HG03521 (cell line): ENCODE measurements around the gene PDXDC1.
"Not testable (repeated sequence)": the region's sequence is repeated elsewhere in the genome, so short reads cannot be mapped to it uniquely, and the experiment has no call there.

ENCODE experiments used
- ATAC-seq: cut with Tn5 transposase; IDR thresholded peaks from one replicate; pipeline ENCODE4 v1.9.1; 2021; ENCODE audit warnings: mild to moderate bottlenecking, moderate library complexity; ENCODE audit not compliant: unreplicated experiment

The PDXDC1 gene

GRCh38 chr16:15130256-15130932 lies 155.6 kb downstream of the PDXDC1 start:
- ATAC-seq = not testable (repeated sequence)

- not testable (repeated sequence) for ATAC-seq
Observed at GRCh38 chr16:15130943-15131700, 156.3 kb downstream of the PDXDC1 start.

- ATAC-seq = not testable (repeated sequence)
Observed at GRCh38 chr16:15132719-15133428, 158.0 kb downstream of the PDXDC1 start.

- not testable (repeated sequence) for ATAC-seq
Observed at GRCh38 chr16:15133554-15133953, 158.7 kb downstream of the PDXDC1 start.

GRCh38 chr16:15134752-15135482 lies 160.1 kb downstream of the PDXDC1 start:
- ATAC-seq = not testable (repeated sequence)

GRCh38 chr16:15135483-15136360 lies 160.9 kb downstream of the PDXDC1 start:
- not testable (repeated sequence) for ATAC-seq

GRCh38 chr16:15137514-15137913 lies 162.7 kb downstream of the PDXDC1 start:
- not testable (repeated sequence) for ATAC-seq

- not testable (repeated sequence) for ATAC-seq
Observed at GRCh38 chr16:15140444-15141365, 165.9 kb downstream of the PDXDC1 start.

- no peak for ATAC-seq
Observed at GRCh38 chr16:15141586-15141985, 166.8 kb downstream of the PDXDC1 start.

- ATAC-seq = not testable (repeated sequence)
Observed at GRCh38 chr16:15142107-15142890, 167.5 kb downstream of the PDXDC1 start.

GRCh38 chr16:15142891-15143600 lies 168.2 kb downstream of the PDXDC1 start:
- ATAC-seq = not testable (repeated sequence)

GRCh38 chr16:15143601-15144091 lies 168.8 kb downstream of the PDXDC1 start:
- not testable (repeated sequence) for ATAC-seq

- ATAC-seq = not testable (repeated sequence)
Observed at GRCh38 chr16:15144092-15144631, 169.3 kb downstream of the PDXDC1 start.

GRCh38 chr16:15144781-15145417 lies 170.1 kb downstream of the PDXDC1 start:
- not testable (repeated sequence) for ATAC-seq

GRCh38 chr16:15145418-15146263 lies 170.8 kb downstream of the PDXDC1 start:
- not testable (repeated sequence) for ATAC-seq
